ENCODE measurements around the gene ZNF132.

Gene ZNF132

GRCh38 chr19:58386576-58387337, 53.2 kb downstream of the ZNF132 start, which contains the start of gene RPS5:
Gene RPS5, plus strand, starts transcription at chr19:58387269. Its CDS starts 869 bp downstream, at chr19:58388138.
- DNase-seq, result peak; percentile 84 to 100 (median 95)

GRCh38 chr19:58385891-58386575, 53.9 kb downstream of the ZNF132 start:
- peak in 1 of 5 experiments; percentile 60 for DNase-seq

DNA sequence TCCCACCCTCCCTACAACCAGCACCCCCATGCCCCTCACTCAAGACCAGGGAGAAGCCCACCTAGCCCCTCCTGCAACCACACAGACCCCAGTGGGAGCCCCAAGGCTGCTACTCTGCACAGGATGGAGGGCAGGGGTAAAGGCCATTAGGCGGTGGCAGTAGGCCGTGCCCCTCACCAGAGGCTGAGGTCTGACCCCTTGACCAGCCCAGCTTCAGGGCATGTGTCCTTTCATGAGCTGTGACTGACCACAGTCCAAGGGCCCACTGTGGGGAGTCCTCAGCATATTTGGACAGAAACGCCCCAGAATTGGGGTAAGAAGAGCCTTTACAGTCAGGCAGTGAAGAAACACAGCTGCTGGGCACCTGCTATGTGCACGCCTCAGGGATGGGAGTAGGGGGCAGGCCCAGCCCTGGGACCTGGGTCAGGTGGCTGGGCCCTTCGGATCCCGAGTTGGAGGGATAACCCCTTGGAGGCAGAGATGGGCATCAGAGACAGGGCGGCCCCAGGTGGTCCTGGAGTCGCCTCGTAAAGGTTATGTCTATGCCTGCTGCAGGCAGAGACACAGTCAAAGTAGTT, 54.6 kb downstream of the ZNF132 start:
- no peak for DNase-seq

- DNase-seq, result no peak
Observed at GRCh38 chr19:58382997-58383603, 56.9 kb downstream of the ZNF132 start.
